Vagina (tissue), 2 donors: ENCODE results near the gene PTPN11. TPM values are rescaled to one million over a fixed set of nuclear protein-coding genes. Genes with fewer than 3 reads are reported as not detected.
"Not testable (repeated sequence)": the region's sequence is repeated elsewhere in the genome, so short reads cannot be mapped to it uniquely, and the experiment has no call there.

Experiments used
- DNase-seq, 2 donors: peaks; one replicate each; pipeline ENCODE4 v3.0.0-alpha.2; 2017; ENCODE audit errors: extremely low spot score in 2 of 2
- H3K27ac ChIP-seq: fragments of 200-600 bp; sonication (generic); one replicate; pipeline ENCODE4 v1.5.1; 2019
- H3K27me3 ChIP-seq: fragments of 200-600 bp; sonication (generic); one replicate; pipeline ENCODE4 v1.5.1; 2019
- H3K36me3 ChIP-seq, 2 donors: fragments of 200-600 bp; sonication (generic); one replicate each; pipeline ENCODE4 v1.5.1; 2017 to 2019
- H3K4me1 ChIP-seq: fragments of 200-600 bp; sonication (generic); one replicate; pipeline ENCODE4 v1.5.1; 2019
- H3K4me3 ChIP-seq, 2 donors: fragments of 200-600 bp; sonication (generic); 1 replicate in 1 of 2; 2 replicates in 1 of 2; pipeline ENCODE4 v1.5.1; 2016 to 2019
- H3K9me3 ChIP-seq: fragments of 200-600 bp; sonication (generic); one replicate; pipeline ENCODE4 v1.5.1; 2019
- CTCF ChIP-seq, 3 experiments: fragments of 450-650 bp in 2 of 3; fragments of 200-600 bp in 1 of 3; sonication (generic) in 1 of 3; IDR thresholded peaks; one replicate each; pipeline ENCODE4 v1.5.1; 2017 to 2019; ENCODE audit warnings: antibody characterized with exemption in 3 of 3, mild to moderate bottlenecking in 2 of 3, moderate library complexity in 2 of 3
- POLR2A ChIP-seq, 2 donors: fragments of 450-650 bp; IDR thresholded peaks; one replicate each; pipeline ENCODE4 v1.6.1; 2017; ENCODE audit warnings: antibody characterized with exemption in 2 of 2, mild to moderate bottlenecking in 2 of 2, moderate library complexity in 2 of 2
- POLR2AphosphoS5 ChIP-seq, 2 donors: sonication (generic); formaldehyde crosslinking; IDR thresholded peaks; one replicate each; pipeline ENCODE4 v1.9.0; 2017; ENCODE audit warnings: antibody characterized with exemption in 2 of 2, mild to moderate bottlenecking in 2 of 2, low read depth in 1 of 2; ENCODE audit not compliant: insufficient read depth in 1 of 2
- intact Hi-C: fragments of 100-400 bp; cut with DNase I; formaldehyde crosslinking; loops from one replicate; pipeline ENCODE4 v1.15.1; 2023
- total RNA-seq: library from RNA; depleted of rRNA; stranded (reverse); fragments of >200 nt; gene quantifications from one replicate; pipeline ENCODE4 v1.2.3, GENCODE V29; 2016

Gene PTPN11
- total RNA-seq, 1 donor from 2014 or later, result 57.2 TPM

GRCh38 chr12:112443916-112444315, 25.2 kb downstream of the PTPN11 start:
- H3K27me3 ChIP-seq, result no peaks in the 10 kb centered on the region
- peaks cover 6% of the 10 kb centered on the region for H3K4me1 ChIP-seq
- no peak overlapping the region for H3K4me3 ChIP-seq
- TF ChIP-seq CTCF (IDR thresholded peaks at IDR 0.05), result no peak
- H3K27ac ChIP-seq, result no peak overlapping the region
- intact Hi-C loops, result no loop called here
- H3K9me3 ChIP-seq, result no peaks in the 10 kb centered on the region
- DNase-seq, result no peak
- H3K36me3 ChIP-seq, result peaks cover 0 to 22% of the 10 kb centered on the region in 2 donors

GRCh38 chr12:112446008-112446725, 27.4 kb downstream of the PTPN11 start:
- Histone ChIP-seq H3K4me3 (no peak overlapping the region), H3K27me3 (no peaks in the 10 kb centered on the region), H3K9me3 (no peaks in the 10 kb centered on the region), H3K4me1 (no peaks in the 10 kb centered on the region), H3K36me3 (peaks cover 0 to 36% of the 10 kb centered on the region in 2 donors), H3K27ac (no peak overlapping the region)
- TF ChIP-seq POLR2A (IDR thresholded peaks at IDR 0.05) (no peak), POLR2AphosphoS5 (IDR thresholded peaks at IDR 0.05; ENCODE audit: insufficient read depth in 1 of 2, low read depth in 1 of 2) (no peak), CTCF (IDR thresholded peaks at IDR 0.05) (no peak)
- DNase-seq, result no peak
- intact Hi-C loops, result no loop called here

GRCh38 chr12:112447106-112447505, 28.4 kb downstream of the PTPN11 start:
- H3K4me3 ChIP-seq, result no peak overlapping the region
- DNase-seq, result no peak
- TF ChIP-seq POLR2A (IDR thresholded peaks at IDR 0.05) (no peak), POLR2AphosphoS5 (IDR thresholded peaks at IDR 0.05; ENCODE audit: insufficient read depth in 1 of 2, low read depth in 1 of 2) (no peak), CTCF (IDR thresholded peaks at IDR 0.05) (no peak)
- H3K27ac ChIP-seq, result no peak overlapping the region
- intact Hi-C loops, result no loop called here
- no peaks in the 10 kb centered on the region for H3K9me3 ChIP-seq
- H3K27me3 ChIP-seq, result no peaks in the 10 kb centered on the region
- H3K36me3 ChIP-seq, result peaks cover 0 to 36% of the 10 kb centered on the region in 2 donors
- no peaks in the 10 kb centered on the region for H3K4me1 ChIP-seq

- H3K4me3 ChIP-seq, H3K4me1 ChIP-seq, DNase-seq, intact Hi-C loops, H3K27ac ChIP-seq, H3K9me3 ChIP-seq, H3K27me3 ChIP-seq: not testable (repeated sequence)
- peaks cover 0 to 39% of the 10 kb centered on the region in 2 donors for H3K36me3 ChIP-seq
Observed at GRCh38 chr12:112448165-112448564, 29.4 kb downstream of the PTPN11 start.

GRCh38 chr12:112450725-112451124, 32.0 kb downstream of the PTPN11 start:
- no peak for DNase-seq
- intact Hi-C loops, result no loop called here

More at GRCh38 chr12:112450725-112451124, 32.0 kb downstream of the PTPN11 start:
- H3K4me1 ChIP-seq, result no peaks in the 10 kb centered on the region
- no peak for TF ChIP-seq CTCF (IDR thresholded peaks at IDR 0.05)
- no peak for TF ChIP-seq POLR2AphosphoS5 (IDR thresholded peaks at IDR 0.05; ENCODE audit: insufficient read depth in 1 of 2, low read depth in 1 of 2)
- no peak for TF ChIP-seq POLR2A (IDR thresholded peaks at IDR 0.05)
- no peaks in the 10 kb centered on the region for H3K27me3 ChIP-seq
- H3K9me3 ChIP-seq, result no peaks in the 10 kb centered on the region
- H3K36me3 ChIP-seq, result peaks cover 0 to 55% of the 10 kb centered on the region in 2 donors
- H3K4me3 ChIP-seq, result no peak overlapping the region
- no peak overlapping the region for H3K27ac ChIP-seq
